Measurements from ENCODE around the gene DNAJC7. TPM values are rescaled to one million over a fixed set of nuclear protein-coding genes. Genes with fewer than 3 reads are reported as not detected.
"Not testable (repeated sequence)": the region's sequence is repeated elsewhere in the genome, so short reads cannot be mapped to it uniquely, and the experiment has no call there.

The DNAJC7 gene
- total RNA-seq, 4 donors from 2014 or later = 62.6 to 84.0 (median 65.6) TPM

- Histone ChIP-seq H3K27ac (no peak overlapping the region), H3K9me3 (no peaks in the 10 kb centered on the region), H3K4me1 (peaks cover 21 to 34% of the 10 kb centered on the region in 2 donors)
These were observed 6.2 kb downstream of the DNAJC7 start for GRCh38 chr17:42010898-42011516.

GRCh38 chr17:42010266-42010680, 7.0 kb downstream of the DNAJC7 start:
- H3K27me3 ChIP-seq; H3K4me3 ChIP-seq (replicated peaks in 1 of 3); H3K27ac ChIP-seq; H3K36me3 ChIP-seq; intact Hi-C loops (cut with DNase I); H3K9me3 ChIP-seq; DNase-seq: not testable (repeated sequence)
- peaks cover 15 to 27% of the 10 kb centered on the region in 2 donors for H3K4me1 ChIP-seq
- WGBS, 2 donors = 56 to 61% methylated on average over 9 of the region's 9 CpGs

More at GRCh38 chr17:42010898-42011516, 6.2 kb downstream of the DNAJC7 start:
- no peaks in the 10 kb centered on the region for H3K36me3 ChIP-seq
- TF ChIP-seq CTCF (IDR thresholded peaks at IDR 0.05) (no peak), POLR2A (IDR thresholded peaks at IDR 0.05) (no peak)
- intact Hi-C loops (cut with DNase I) = no loop called here
- no peaks in the 10 kb centered on the region for H3K27me3 ChIP-seq
- 92 to 93% methylated on average over 3 of the region's 3 CpGs for WGBS, 2 donors
- no peak overlapping the region for H3K4me3 ChIP-seq (replicated peaks in 1 of 3)
- no peak for DNase-seq

- Histone ChIP-seq H3K27ac (no peak overlapping the region), H3K4me1 (peaks cover 8 to 22% of the 10 kb centered on the region in 2 donors), H3K36me3 (no peaks in the 10 kb centered on the region), H3K9me3 (no peaks in the 10 kb centered on the region), H3K27me3 (no peaks in the 10 kb centered on the region), H3K4me3 (replicated peaks in 1 of 3) (no peak overlapping the region)
- DNase-seq = no peak
- WGBS, 2 donors = 83 to 91% methylated on average over 4 of the region's 4 CpGs
- no peak for TF ChIP-seq CTCF (IDR thresholded peaks at IDR 0.05)
- TF ChIP-seq POLR2A (IDR thresholded peaks at IDR 0.05) = no peak
- intact Hi-C loops (cut with DNase I) = no loop called here
These were observed 8.1 kb downstream of the DNAJC7 start for GRCh38 chr17:42009170-42009569.

- H3K27me3 ChIP-seq = no peaks in the 10 kb centered on the region
- DNase-seq = no peak
- intact Hi-C loops (cut with DNase I) = no loop called here
- H3K4me1 ChIP-seq = peaks cover 8 to 19% of the 10 kb centered on the region in 2 donors
- H3K36me3 ChIP-seq = no peaks in the 10 kb centered on the region
- 90 to 93% methylated on average over 1 of the region's 1 CpG for WGBS, 2 donors
- H3K9me3 ChIP-seq = no peaks in the 10 kb centered on the region
- TF ChIP-seq CTCF (IDR thresholded peaks at IDR 0.05) (no peak), POLR2A (IDR thresholded peaks at IDR 0.05) (no peak)
- no peak overlapping the region for H3K27ac ChIP-seq
- no peak overlapping the region for H3K4me3 ChIP-seq (replicated peaks in 1 of 3)
These were observed 12.1 kb downstream of the DNAJC7 start for GRCh38 chr17:42005166-42005565.

GRCh38 chr17:42002792-42003301, 14.4 kb downstream of the DNAJC7 start:
- Histone ChIP-seq H3K4me1 (peaks cover 8 to 11% of the 10 kb centered on the region in 2 donors), H3K9me3 (no peaks in the 10 kb centered on the region), H3K27ac (no peak overlapping the region), H3K4me3 (replicated peaks in 1 of 3) (no peak overlapping the region), H3K36me3 (peaks cover 14 to 15% of the 10 kb centered on the region in 2 donors), H3K27me3 (no peaks in the 10 kb centered on the region)
- TF ChIP-seq CTCF (IDR thresholded peaks at IDR 0.05) (no peak), POLR2A (IDR thresholded peaks at IDR 0.05) (no peak)
- WGBS, 2 donors = 83 to 84% methylated on average over 3 of the region's 3 CpGs
- no peak for DNase-seq
- intact Hi-C loops (cut with DNase I) = no loop called here
